NCI-H1930 (cell line): Measurements from ENCODE around the gene TOP2B.

Experiments used
- DNase-seq, 2 experiments: peaks; one replicate each; lab custom pipeline; 2025; lab: John Stamatoyannopoulos, UW

The TOP2B gene

GRCh38 chr3:25558121-25558520 is 106.6 kb downstream of the TOP2B start:
- DNase-seq = no peak

GRCh38 chr3:25557694-25558093 is 107.0 kb downstream of the TOP2B start:
- no peak for DNase-seq

- DNase-seq = no peak
Measured at GRCh38 chr3:25556447-25556846, 108.3 kb downstream of the TOP2B start.

- DNase-seq = no peak
Measured at GRCh38 chr3:25555695-25556437, 108.8 kb downstream of the TOP2B start.

GRCh38 chr3:25554376-25554775 is 110.3 kb downstream of the TOP2B start:
- DNase-seq = no peak

- no peak for DNase-seq
Measured at GRCh38 chr3:25552251-25552650, 112.5 kb downstream of the TOP2B start.

GRCh38 chr3:25548836-25549235 is 115.9 kb downstream of the TOP2B start:
- DNase-seq = no peak

- no peak for DNase-seq
Measured at GRCh38 chr3:25547943-25548674, 116.6 kb downstream of the TOP2B start.
